Astrocyte (in vitro differentiated cells and primary cell): ENCODE data around the gene GMNN.

ENCODE experiments used
- CTCF ChIP-seq: IDR thresholded peaks from 2 replicates; pipeline ENCODE4 v1.5.1; 2011; ENCODE audit warnings: low read depth, mild to moderate bottlenecking, inconsistent platforms, low read length, moderate library complexity; ENCODE audit not compliant: insufficient read depth
- EZH2 ChIP-seq: IDR thresholded peaks from 2 replicates; pipeline ENCODE4 v1.6.1; 2012; ENCODE audit warnings: mild to moderate bottlenecking, low read length, inconsistent platforms; ENCODE audit not compliant: insufficient read depth

GRCh38 chr6:24749297-24749696 lies 25.4 kb upstream of the GMNN start:
- TF ChIP-seq CTCF (no peak), EZH2 (no peak)
